HG03103 (cell line): ENCODE measurements around the gene LRIG1.

ENCODE experiments used
- ATAC-seq: cut with Tn5 transposase; IDR thresholded peaks from one replicate; pipeline ENCODE4 v1.9.1; 2021; ENCODE audit warnings: low read depth; ENCODE audit not compliant: unreplicated experiment

The LRIG1 gene

GRCh38 chr3:66449411-66449974 lies 51.3 kb downstream of the LRIG1 start:
- ATAC-seq, result no peak

- no peak for ATAC-seq
Observed at GRCh38 chr3:66444146-66444644, 56.6 kb downstream of the LRIG1 start.

- no peak for ATAC-seq
Observed at GRCh38 chr3:66443118-66443803, 57.6 kb downstream of the LRIG1 start.

GRCh38 chr3:66442254-66443117 lies 58.3 kb downstream of the LRIG1 start:
- ATAC-seq, result no peak

- ATAC-seq, result no peak
Observed at GRCh38 chr3:66441692-66442091, 59.1 kb downstream of the LRIG1 start.

GRCh38 chr3:66441129-66441528 lies 59.7 kb downstream of the LRIG1 start:
- no peak for ATAC-seq

- ATAC-seq, result peak; percentile 53
Observed at GRCh38 chr3:66439666-66440344, 61.0 kb downstream of the LRIG1 start.

- ATAC-seq, result no peak
Observed at GRCh38 chr3:66438046-66438445, 62.8 kb downstream of the LRIG1 start.

GRCh38 chr3:66437341-66437929 lies 63.4 kb downstream of the LRIG1 start:
- ATAC-seq, result no peak

GRCh38 chr3:66435989-66436388 lies 64.8 kb downstream of the LRIG1 start:
- no peak for ATAC-seq

GRCh38 chr3:66434726-66435125 lies 66.1 kb downstream of the LRIG1 start:
- ATAC-seq, result no peak

- ATAC-seq, result no peak
Observed at GRCh38 chr3:66433522-66433782, 67.4 kb downstream of the LRIG1 start.

GRCh38 chr3:66432767-66433521 lies 67.9 kb downstream of the LRIG1 start:
- ATAC-seq, result no peak

GRCh38 chr3:66432041-66432766 lies 68.6 kb downstream of the LRIG1 start:
- no peak for ATAC-seq

GRCh38 chr3:66431494-66431893 lies 69.3 kb downstream of the LRIG1 start:
- ATAC-seq, result no peak

GRCh38 chr3:66430876-66431275 lies 69.9 kb downstream of the LRIG1 start:
- ATAC-seq, result no peak

GRCh38 chr3:66428733-66429132 lies 72.1 kb downstream of the LRIG1 start:
- ATAC-seq, result no peak

- no peak for ATAC-seq
Observed at GRCh38 chr3:66427951-66428474, 72.8 kb downstream of the LRIG1 start.

- no peak for ATAC-seq
Observed at GRCh38 chr3:66427352-66427751, 73.5 kb downstream of the LRIG1 start.
